ENCODE results near the gene NHERF2.

DNA sequence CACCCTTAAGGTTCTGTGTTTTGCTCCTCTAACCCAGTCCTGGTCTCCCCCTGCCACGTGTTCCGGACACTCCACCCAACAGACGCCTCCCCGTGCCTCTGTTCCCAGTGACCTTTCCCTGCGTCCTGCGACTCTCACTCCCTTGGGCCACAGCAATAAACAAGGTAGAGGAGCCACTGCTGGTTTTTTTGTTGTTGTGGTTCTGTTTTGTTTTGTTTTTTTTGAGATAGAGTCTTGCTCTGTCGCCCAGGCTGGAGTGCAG, 10.8 kb upstream of the NHERF2 start:
- TF ChIP-seq, protein P1, sequence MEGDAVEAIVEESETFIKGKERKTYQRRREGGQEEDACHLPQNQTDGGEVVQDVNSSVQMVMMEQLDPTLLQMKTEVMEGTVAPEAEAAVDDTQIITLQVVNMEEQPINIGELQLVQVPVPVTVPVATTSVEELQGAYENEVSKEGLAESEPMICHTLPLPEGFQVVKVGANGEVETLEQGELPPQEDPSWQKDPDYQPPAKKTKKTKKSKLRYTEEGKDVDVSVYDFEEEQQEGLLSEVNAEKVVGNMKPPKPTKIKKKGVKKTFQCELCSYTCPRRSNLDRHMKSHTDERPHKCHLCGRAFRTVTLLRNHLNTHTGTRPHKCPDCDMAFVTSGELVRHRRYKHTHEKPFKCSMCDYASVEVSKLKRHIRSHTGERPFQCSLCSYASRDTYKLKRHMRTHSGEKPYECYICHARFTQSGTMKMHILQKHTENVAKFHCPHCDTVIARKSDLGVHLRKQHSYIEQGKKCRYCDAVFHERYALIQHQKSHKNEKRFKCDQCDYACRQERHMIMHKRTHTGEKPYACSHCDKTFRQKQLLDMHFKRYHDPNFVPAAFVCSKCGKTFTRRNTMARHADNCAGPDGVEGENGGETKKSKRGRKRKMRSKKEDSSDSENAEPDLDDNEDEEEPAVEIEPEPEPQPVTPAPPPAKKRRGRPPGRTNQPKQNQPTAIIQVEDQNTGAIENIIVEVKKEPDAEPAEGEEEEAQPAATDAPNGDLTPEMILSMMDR (IDR thresholded peaks at IDR 0.05), result no peak
- TF ChIP-seq POLR2A (IDR thresholded peaks at IDR 0.05; ENCODE audit: low read depth), result no peak
- no peak for TF ChIP-seq POLR2AphosphoS5 (IDR thresholded peaks at IDR 0.05)

All from esophagus muscularis mucosa (tissue), 3 donors.